HUES48 (cell line): ENCODE data around the gene ASZ1.

ENCODE experiments used
- H3K27ac ChIP-seq: one replicate; pipeline ENCODE4 v1.7.0; 2013; ENCODE audit warnings: low read depth, low read length, inconsistent platforms
- H3K27me3 ChIP-seq: 2 replicates; pipeline ENCODE4 v1.6.1; 2013; ENCODE audit warnings: mild to moderate bottlenecking, low read length; ENCODE audit not compliant: control insufficient read depth, insufficient read depth
- H3K36me3 ChIP-seq: 2 replicates; pipeline ENCODE4 v1.6.1; 2013; ENCODE audit warnings: low read length; ENCODE audit not compliant: control insufficient read depth, insufficient read depth
- H3K4me1 ChIP-seq: 2 replicates; pipeline ENCODE4 v1.6.1; 2013; ENCODE audit warnings: mild to moderate bottlenecking, low read length; ENCODE audit not compliant: control insufficient read depth, insufficient read depth
- H3K4me3 ChIP-seq: 2 replicates; pipeline ENCODE4 v1.5.1; 2013; ENCODE audit warnings: mild to moderate bottlenecking, low read depth, low read length
- H3K9ac ChIP-seq: 2 replicates; pipeline ENCODE4 v1.6.1; 2013; ENCODE audit warnings: mild to moderate bottlenecking, low read depth, low read length, moderate library complexity
- H3K9me3 ChIP-seq: 2 replicates; pipeline ENCODE4 v1.6.1; 2013; ENCODE audit warnings: low read length; ENCODE audit not compliant: control insufficient read depth, insufficient read depth

The ASZ1 gene

DNA sequence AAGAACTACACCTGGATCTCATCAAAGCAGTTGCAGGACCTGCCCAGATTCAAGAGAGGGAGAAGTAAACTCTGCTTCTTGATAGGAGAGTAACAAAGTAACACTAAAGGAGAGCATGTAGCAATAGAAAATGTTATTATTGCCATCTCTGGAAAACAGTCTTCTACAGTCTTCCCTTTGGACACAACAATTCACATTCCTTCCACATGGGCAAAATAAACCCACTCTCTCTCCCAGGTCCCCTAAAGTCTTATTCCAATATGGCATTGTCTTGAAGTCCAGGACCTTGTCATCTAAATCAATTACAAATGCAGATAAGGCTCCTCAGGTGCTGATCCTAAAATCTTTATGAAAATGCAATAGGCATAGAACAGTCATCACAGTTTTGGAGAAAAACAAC lies 94.1 kb downstream of the ASZ1 start:
- Histone ChIP-seq H3K36me3 (no peaks in the 10 kb centered on the region), H3K9ac (no peak overlapping the region), H3K27me3 (no peaks in the 10 kb centered on the region), H3K27ac (no peak overlapping the region), H3K9me3 (no peaks in the 10 kb centered on the region), H3K4me3 (no peak overlapping the region), H3K4me1 (no peaks in the 10 kb centered on the region)

DNA sequence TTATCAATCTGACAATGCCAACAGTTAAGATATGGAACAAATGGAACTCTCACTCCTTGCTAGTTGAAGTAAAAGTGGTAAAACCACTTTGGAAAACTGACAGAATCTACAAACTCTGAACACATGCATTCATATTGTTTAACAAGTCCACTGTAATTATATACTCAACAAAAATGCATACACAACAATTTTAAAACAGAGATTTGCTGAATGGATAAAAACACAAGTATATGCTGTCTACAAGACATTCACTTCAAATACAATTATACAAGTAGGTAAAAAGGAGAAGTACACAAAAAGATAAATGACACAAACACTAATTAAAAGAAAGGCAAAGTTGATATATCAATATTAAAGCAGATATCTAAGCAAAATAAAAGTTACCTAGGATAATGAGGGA lies 95.3 kb downstream of the ASZ1 start:
- Histone ChIP-seq H3K36me3 (no peaks in the 10 kb centered on the region), H3K27me3 (peaks cover 7% of the 10 kb centered on the region; the same call in 1 of the 2 replicates), H3K9me3 (no peaks in the 10 kb centered on the region), H3K4me3 (no peak overlapping the region), H3K9ac (no peak overlapping the region), H3K4me1 (no peaks in the 10 kb centered on the region), H3K27ac (no peak overlapping the region)

DNA sequence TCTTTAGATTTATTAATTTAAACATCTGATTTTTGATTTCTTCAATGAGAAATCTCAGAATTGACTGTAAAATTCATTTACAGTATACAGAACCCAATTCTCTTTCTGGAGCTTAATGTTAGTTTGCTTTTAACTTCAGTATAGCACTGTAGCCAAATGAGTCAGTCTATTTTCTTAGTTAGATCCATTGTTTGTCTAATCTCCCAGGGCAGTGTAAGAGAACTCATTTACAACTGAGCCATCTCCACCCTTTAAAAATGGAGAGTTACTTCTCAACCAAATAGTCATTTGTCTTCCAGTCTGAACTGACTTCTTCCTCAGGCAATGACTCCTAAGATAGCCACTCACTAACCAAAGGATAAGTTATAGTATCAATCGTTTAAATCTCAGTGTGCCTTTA lies 101.5 kb downstream of the ASZ1 start:
- Histone ChIP-seq H3K9ac (no peak overlapping the region), H3K4me3 (no peak overlapping the region), H3K9me3 (no peaks in the 10 kb centered on the region; the same call in 1 of the 2 replicates), H3K36me3 (no peaks in the 10 kb centered on the region), H3K27ac (no peak overlapping the region), H3K27me3 (peaks cover 69% of the 10 kb centered on the region), H3K4me1 (peaks cover 3% of the 10 kb centered on the region)

DNA sequence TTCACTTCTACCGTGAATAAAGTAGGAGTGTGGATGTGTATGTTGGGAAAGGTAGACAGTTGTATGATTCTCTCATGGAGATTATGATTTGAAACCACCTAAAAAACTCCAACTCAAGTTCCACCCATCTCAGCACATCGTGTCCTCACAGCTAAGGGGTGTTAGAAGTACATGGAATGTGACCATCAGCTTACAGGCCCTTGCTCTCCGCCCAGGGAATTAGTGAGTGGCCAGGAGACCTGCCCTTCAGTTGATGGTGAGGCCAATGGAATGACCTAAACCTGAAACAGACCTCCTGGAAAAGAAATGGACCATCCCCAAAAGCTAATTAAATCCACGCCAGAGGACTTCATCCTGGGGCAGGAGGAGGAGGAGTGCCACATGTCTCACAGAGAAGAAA lies 102.3 kb downstream of the ASZ1 start:
- H3K4me3 ChIP-seq, result peak overlapping the region; percentile 71
- H3K36me3 ChIP-seq, result no peaks in the 10 kb centered on the region
- H3K4me1 ChIP-seq, result peaks cover 3% of the 10 kb centered on the region
- H3K27ac ChIP-seq, result no peak overlapping the region
- H3K9me3 ChIP-seq, result no peaks in the 10 kb centered on the region; the same call in 1 of the 2 replicates
- no peak overlapping the region for H3K9ac ChIP-seq
- H3K27me3 ChIP-seq, result peaks cover 77% of the 10 kb centered on the region

DNA sequence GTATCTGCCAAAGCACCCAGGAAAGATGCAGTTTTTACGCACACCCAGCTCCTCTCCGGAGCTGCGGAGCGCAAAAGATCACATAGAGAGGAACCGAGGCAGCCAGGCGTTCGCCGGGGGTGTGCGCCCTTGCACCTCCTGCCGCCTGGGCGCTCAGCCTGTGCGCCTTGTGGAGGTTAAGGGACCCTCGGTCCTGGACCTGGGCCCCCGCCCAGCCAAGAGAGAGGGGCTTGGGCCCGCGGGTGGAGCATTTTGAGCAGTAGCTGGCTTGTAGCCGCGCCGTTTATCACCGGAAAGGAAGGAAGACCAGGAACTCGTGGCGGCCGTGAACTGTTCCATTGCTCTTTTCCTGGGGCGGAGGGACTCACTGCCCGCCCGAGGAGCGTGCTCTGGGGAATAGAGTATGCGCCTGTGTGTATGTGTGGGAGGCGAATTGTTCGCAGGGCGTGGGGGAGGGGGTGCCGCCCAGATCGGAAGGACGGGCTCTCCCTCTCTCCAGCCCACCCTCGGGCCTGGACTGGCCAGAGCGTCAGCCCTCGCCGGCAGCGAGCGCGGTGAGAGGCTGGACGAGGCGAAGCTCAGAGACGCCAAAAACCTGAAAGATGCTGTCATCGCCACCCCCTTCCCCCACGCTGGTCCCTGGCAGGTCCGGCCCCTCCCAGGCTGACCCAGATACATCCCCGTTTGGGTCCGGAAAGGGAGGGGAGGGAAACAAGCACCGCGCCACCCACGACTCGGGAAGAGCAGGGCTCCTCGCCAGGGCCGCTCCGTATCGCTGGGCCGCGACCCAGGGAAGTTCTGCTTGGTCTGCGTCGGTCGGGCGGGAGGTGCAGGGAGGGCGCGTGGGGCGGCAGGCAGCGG lies 103.2 kb downstream of the ASZ1 start:
- Histone ChIP-seq H3K27me3 (peaks cover 86% of the 10 kb centered on the region), H3K36me3 (no peaks in the 10 kb centered on the region), H3K27ac (no peak overlapping the region), H3K4me3 (peak overlapping the region; percentile 71), H3K9me3 (no peaks in the 10 kb centered on the region; the same call in 1 of the 2 replicates), H3K9ac (no peak overlapping the region), H3K4me1 (peaks cover 3% of the 10 kb centered on the region)

DNA sequence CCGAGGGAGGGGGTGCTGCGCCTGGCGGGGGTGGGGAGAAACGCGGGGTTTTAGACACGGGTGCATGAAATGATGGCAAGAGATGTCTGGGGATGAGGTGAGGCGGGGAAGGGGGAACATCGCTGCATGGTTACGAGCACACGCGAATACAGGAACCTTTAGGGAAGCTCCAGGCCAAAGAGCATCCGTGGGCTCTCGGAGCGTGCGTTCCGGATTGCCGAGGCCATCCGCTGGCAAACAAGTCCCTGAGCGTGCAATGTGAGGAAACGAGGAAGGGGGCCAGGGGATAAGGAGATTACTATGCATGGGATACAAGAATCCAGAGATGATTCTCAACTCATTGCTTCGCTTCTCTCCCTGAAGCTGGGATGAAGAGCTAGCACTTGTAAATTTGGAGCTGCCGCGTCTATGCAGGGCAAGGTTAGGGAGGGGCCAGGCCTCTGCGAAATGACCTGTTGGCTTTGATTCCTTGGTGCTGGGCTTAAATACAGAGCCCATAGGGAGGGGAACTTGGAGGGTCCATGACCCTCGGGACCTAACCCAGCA lies 103.9 kb downstream of the ASZ1 start:
- no peak overlapping the region for H3K9ac ChIP-seq
- H3K9me3 ChIP-seq, result no peaks in the 10 kb centered on the region; the same call in 1 of the 2 replicates
- no peak overlapping the region for H3K27ac ChIP-seq
- H3K27me3 ChIP-seq, result peaks cover 93% of the 10 kb centered on the region
- H3K4me1 ChIP-seq, result peaks cover 3% of the 10 kb centered on the region
- H3K4me3 ChIP-seq, result peak overlapping the region; percentile 71
- H3K36me3 ChIP-seq, result no peaks in the 10 kb centered on the region

DNA sequence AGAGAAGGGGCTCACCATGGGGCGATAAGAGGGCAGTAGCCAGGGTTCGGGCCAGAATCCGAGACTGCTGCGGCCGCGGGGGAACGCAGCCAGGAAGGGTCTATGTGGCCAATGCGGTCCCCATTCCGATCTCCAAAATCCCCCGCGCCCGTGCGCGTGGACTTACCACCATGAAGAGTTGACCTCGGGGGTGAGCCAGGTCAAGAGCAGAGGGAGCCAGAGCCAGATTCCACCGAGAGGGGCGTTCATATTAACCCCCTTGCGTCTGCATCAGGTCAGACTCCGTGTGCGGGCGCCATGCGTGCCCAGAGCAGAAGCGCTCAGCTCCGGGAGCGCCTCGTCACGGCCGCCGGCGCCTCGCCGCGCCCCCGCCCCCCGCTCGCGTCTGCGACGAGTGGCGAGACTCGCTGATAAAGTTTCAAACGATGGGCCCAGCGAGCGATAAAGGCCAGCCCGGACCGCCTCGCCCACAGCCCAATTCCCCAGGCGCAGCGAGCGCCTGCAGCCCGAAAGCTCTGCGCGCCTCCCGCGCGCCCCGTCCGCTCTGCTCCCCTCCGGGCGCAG lies 104.5 kb downstream of the ASZ1 start, which contains the start of gene WNT2:
Gene WNT2, minus strand, starts transcription at position 318 of the 564 bp plus-strand sequence. Its CDS starts 69 bp downstream, at position 249.
- no peaks in the 10 kb centered on the region; the same call in 1 of the 2 replicates for H3K9me3 ChIP-seq
- H3K4me1 ChIP-seq, result peaks cover 3% of the 10 kb centered on the region
- no peak within 1 kb of the TSS for H3K9ac ChIP-seq
- H3K27ac ChIP-seq, result no peak within 1 kb of the TSS
- peak within 1 kb of the TSS; percentile 71 for H3K4me3 ChIP-seq
- H3K36me3 ChIP-seq, result no peaks in the 10 kb centered on the region
- H3K27me3 ChIP-seq, result peaks cover 99% of the 10 kb centered on the region

DNA sequence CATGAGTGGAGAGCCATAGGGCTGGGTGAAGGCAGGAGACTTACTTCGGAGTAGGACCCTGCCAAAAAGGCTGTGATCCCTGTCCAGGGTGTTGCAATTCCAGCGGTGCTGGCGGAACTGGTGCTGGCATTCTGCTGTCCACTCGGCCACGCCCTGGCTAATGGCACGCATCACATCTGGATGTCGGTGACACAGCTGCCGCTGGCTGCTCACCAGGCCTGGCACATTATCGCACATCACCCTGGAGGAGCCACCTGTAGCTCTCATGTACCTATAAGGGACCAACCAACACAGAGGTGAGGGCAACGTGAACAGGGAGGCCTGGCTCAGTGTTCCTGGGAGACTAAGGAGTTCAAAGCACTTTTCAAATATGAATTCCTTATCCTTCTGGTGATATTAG lies 106.8 kb downstream of the ASZ1 start:
- H3K4me3 ChIP-seq, result no peak overlapping the region
- H3K36me3 ChIP-seq, result no peaks in the 10 kb centered on the region
- no peak overlapping the region for H3K27ac ChIP-seq
- H3K4me1 ChIP-seq, result peaks cover 3% of the 10 kb centered on the region
- H3K9ac ChIP-seq, result no peak overlapping the region
- peaks cover 95% of the 10 kb centered on the region for H3K27me3 ChIP-seq
- no peaks in the 10 kb centered on the region; the same call in 1 of the 2 replicates for H3K9me3 ChIP-seq

DNA sequence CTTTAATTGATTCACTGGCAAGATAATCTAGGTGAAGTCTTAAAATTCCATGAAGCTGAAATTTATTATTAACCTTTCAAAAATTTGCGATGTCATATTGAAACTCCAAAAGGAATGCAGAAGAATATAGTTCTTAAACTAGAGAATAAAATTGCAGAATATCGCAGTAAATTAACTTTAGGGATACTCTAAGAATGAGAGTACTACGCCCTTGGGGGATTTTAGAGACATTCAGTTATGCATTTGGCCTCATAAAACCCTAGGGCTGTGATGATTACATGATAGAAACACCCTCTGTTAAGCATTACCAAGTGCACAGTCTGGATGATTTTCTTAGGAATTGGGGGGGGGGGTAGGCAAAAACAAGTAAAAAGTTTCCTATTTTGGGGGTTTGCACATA lies 108.1 kb downstream of the ASZ1 start:
- peaks cover 3% of the 10 kb centered on the region; the same call in 1 of the 2 replicates for H3K4me1 ChIP-seq
- peaks cover 87% of the 10 kb centered on the region for H3K27me3 ChIP-seq
- no peaks in the 10 kb centered on the region; the same call in 1 of the 2 replicates for H3K9me3 ChIP-seq
- no peak overlapping the region for H3K4me3 ChIP-seq
- H3K36me3 ChIP-seq, result no peaks in the 10 kb centered on the region
- no peak overlapping the region for H3K9ac ChIP-seq
- H3K27ac ChIP-seq, result no peak overlapping the region

DNA sequence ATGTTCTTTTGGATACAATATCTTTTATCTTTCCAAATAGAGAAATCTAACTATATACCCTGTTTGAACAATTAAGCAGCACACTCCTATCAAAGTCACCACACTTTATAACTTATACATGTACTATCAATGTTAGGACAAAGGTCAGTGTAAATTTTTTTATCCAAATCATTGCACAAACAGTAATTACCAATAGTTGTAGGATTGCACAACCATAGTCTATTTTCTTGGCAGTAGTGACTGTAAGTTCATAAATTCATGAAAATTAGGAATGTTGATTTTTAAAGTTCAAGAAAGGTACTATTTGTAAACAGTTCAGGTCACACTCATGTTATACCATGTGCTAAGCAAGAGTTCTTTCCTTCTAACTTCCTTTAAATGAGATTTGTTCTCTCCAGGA lies 113.7 kb downstream of the ASZ1 start:
- Histone ChIP-seq H3K36me3 (no peaks in the 10 kb centered on the region), H3K4me3 (no peak overlapping the region), H3K9ac (no peak overlapping the region), H3K9me3 (no peaks in the 10 kb centered on the region), H3K4me1 (peaks cover 8% of the 10 kb centered on the region), H3K27me3 (peaks cover 31% of the 10 kb centered on the region), H3K27ac (no peak overlapping the region)
